CD4-positive, alpha-beta T cell treated with Interleukin-4 for 4 hours (primary cell): ENCODE results near the gene MS4A5.
"Not testable (repeated sequence)": the region's sequence is repeated elsewhere in the genome, so short reads cannot be mapped to it uniquely, and the experiment has no call there.

ENCODE experiments used
- DNase-seq: peaks from one replicate; pipeline ENCODE4 v3.0.0-alpha.2; 2020

The MS4A5 gene, protein sequence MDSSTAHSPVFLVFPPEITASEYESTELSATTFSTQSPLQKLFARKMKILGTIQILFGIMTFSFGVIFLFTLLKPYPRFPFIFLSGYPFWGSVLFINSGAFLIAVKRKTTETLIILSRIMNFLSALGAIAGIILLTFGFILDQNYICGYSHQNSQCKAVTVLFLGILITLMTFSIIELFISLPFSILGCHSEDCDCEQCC

DNA sequence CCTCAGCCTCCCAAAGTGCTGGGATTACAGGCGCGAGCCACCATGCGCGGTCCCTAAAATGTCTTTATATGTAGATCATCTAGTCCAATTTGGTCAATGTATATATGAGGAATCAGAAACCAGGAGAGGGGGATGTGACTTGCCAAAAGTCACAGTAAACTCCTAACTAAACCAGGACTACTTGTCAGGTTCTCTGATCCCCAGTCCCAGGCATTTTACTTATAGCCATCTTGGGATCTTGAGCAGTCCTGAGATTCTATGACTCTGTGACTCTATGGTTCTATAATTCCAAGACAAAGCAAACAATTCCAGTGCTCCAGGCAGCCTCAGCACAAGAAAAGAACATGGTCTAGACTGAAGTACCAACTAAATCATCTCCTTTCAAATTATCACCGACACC lies at the start of gene MS4A5:
MS4A5 (plus strand) TSS at position 301 of the 400 bp plus-strand sequence. CDS start 103 bp downstream, outside the sequence.
- DNase-seq = no peak

DNA sequence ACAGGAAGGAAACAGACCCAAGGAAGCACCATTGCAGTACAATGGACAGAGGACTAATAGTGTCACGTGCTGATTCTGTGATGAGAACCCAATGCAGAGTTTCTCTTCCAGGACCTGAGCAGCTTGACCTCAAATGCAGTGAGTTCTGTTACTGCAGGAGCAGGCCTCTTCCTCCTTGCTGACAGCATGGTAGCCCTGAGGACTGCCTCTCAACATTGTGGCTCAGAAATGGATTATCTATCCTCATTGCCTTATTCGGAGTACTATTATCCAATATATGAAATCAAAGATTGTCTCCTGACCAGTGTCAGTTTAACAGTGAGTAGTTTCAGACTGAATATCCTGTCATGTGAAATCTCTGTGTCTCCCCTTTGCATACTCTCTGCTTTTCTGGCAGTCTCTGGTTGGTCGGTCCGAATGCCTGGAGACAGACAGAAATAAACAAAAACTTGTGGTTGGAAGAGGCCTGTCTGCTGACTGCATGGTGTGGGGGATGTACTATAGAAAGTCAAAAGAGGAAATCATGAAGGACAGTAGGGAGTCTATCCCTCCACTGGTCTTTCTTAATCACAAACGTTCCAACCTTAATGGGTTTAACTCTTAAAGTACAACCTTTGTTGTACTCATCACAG lies 40.0 kb upstream of the MS4A5 start:
- no peak for DNase-seq

DNA sequence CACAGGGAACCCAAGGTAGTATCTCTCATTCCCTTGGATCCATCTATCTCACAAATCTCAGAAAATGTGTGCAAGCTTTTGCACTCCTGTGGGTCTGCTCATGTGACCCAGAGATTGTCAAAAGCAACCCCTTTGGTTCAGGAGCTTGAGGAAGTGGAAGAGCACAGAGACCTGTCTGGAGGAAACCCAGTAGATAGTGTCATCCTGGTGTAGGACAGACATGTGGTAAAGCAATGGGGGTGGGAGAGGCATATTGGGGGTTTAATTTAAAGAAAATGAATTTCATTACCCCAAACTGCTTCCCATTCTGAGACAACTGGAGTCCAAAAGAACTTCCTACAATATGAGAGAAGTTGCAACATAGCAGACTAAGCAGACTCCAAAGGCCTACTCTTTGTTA lies 39.0 kb upstream of the MS4A5 start:
- DNase-seq = no peak

DNA sequence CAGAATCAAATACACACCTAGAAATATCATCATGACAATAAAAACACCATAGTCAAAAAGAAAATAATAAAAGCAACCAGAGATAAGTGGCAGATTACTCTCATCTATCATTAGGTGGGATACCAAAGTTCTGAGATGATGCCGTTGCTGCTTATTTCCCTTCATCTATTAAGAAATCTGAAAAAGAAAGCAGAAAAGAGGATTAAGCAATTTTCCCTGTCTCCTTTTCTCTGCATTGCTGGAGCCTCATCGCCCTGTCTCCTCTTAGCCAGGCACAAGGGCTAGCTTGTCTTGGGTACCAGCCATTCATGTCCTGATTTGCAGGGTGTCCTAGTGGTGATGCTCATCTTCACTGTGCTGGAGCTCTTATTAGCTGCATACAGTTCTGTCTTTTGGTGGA lies 37.0 kb upstream of the MS4A5 start:
- no peak for DNase-seq

DNA sequence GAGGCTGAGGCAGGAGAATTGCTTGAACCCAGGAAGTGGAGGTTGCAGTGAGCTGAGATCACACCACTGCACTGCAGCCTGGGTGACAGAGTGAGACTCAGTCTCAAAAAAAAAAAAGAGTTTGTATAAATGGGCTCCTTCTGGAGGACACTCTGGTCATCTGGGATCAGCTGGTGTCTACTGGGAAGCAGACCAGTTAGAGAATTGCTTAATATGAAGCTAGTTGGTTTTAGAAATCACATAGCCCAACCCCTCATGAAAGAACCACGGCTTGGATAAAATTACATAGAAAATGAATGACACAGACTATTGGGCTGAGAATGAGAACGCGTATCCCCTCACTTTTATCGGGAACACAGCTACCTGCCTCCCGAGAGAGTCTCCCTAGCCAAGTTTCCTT lies 36.4 kb upstream of the MS4A5 start:
- no peak for DNase-seq

DNA sequence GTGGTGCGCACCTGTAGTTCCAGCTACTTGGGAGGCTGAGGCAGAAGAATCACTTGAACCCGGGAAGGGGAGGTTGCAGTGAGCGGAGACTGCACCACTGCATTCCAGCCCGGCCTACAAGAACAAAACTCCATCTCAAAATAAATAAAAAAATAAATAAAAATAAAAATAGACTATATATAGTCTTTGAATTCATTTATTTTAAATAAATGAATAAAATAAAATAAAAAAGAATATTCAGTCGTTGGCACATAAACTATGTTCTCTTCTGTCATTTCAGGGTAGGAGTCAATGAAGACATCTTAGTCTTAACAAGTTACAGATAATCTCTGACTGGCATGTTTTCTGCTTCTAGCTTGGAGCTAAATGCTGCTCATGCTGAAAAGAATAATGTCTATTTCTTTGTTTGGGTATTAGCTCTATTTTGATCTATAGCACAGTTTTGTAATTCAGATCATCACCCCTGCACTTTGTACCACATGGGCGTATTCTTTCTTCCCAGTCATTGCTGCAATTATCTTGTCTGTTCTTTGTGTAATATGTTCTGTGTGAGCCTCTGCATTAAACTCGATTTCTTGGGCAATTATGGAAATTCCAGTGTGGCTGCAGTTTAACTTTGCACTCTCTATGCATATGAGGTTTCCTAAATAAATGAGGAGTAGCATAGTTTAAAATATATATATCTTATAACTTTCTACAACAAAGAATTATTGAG lies 34.5 kb upstream of the MS4A5 start:
- no peak for DNase-seq

DNA sequence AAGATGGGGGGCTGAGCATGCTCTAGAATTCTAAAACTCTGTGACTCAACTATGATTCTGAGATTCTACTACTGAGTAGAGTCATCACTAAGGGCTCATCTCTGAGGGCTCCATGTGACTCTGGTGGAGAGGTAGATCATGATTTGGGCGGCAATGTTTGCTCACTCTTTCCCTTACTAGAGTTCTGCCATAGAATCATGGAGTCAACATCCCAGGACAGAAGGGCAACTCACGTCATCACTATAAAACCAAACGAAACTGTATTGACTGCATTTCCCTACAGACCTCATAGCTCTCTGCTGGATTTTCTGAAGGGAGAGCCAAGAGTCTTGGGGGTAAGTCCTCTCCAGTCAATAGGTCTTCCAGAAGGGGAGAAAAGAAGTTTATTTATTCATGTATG lies 33.0 kb upstream of the MS4A5 start, which contains the start of gene MS4A14:
MS4A14 (plus strand) TSS at position 78 of the 400 bp plus-strand sequence; CDS start at position 198, 120 bp downstream.
- no peak for DNase-seq

DNA sequence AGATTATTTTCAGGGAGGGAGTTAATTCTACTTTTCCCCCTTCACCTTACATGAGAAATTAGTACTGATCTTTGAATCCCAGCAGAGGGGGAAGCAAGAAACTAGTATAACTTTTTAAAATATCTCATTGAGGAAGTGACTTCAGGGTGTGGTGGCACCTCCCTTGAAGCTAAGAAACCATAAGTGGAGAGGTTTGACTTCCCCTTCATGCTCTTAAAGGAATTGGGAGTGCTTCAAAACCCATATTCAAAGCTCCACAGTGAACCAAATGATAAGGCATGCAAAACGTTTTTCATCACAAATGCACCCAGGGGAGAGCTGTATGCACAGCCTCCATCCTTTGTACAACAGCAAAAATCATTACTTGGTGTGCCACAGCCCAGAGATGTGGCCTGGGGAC lies 32.6 kb upstream of the MS4A5 start:
- peak; percentile 32 for DNase-seq

DNA sequence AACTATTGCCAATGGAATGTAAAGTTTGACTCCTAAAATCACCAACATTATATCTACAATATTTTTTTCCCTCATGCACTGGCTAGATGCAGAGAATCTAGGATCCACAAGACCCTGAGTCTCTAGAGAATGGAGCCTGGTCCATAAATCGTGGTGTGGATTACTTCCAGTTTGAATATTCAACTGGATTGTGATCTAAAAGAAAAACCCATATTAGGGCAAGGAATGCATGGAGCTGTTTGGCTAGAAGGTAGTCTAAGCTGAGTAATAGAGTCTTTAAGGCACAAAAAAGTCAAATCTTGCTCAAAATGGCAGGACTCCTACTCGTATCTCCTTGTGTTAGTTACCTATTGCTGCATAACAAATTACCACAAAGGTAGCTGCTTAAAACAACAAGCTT lies 9.4 kb upstream of the MS4A5 start:
- DNase-seq = no peak

DNA sequence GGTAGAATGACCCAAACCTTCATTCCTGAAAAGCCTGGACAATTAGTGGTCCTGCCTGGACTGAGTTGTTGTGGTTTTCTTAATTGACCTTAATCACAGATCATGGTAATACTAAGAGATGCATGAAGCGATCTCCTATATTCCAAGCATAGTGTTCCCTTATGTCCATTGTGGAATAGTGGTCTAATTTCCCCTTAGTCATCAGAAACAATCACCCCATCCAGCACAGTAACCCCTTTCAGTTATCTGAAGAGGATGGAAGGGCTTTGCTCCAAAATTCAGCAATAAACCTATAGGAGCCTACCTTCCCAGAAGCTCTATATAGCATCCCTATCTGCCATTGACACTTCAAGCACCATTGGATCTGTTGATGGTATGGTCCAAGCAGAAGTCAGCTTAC lies 6.8 kb upstream of the MS4A5 start:
- no peak for DNase-seq

DNA sequence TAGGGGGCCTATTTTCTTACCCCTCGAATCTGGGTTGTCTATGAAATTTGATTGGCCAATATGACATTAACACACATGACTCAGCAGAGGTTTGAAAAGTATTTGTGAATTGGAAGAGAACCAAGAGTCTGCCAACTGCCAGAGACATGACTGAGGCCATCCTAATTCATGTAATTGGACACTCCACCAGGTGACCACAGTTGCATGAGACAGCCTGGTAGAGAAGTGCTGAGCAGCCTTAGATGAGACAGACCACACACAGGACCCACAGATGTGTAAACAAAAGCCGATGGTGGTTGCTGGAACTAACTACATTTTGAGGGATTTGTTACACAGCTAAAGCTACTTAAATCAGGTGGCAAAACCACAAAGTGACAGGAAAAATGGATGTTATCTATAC lies 855 bp upstream of the MS4A5 start:
- DNase-seq = no peak

DNA sequence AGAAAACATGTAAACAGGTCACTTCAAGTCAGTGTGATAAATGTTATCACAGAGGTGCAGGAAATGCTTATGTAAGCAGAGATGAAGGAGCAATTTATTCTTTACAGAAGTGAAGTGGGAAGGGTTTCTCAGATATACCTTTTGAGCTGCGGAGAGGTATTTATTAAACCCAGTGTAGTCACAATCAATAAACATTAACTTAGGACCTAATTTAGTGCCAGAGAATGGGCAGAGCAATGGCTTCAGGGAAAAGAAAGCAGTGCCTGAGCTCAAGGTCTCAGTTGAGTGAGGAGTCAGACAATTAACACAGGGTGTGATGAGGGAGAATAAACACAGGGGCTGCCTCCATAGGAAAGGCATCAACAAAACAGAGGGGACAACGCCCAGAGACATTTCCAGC lies 1.9 kb downstream of the MS4A5 start:
- DNase-seq = no peak

DNA sequence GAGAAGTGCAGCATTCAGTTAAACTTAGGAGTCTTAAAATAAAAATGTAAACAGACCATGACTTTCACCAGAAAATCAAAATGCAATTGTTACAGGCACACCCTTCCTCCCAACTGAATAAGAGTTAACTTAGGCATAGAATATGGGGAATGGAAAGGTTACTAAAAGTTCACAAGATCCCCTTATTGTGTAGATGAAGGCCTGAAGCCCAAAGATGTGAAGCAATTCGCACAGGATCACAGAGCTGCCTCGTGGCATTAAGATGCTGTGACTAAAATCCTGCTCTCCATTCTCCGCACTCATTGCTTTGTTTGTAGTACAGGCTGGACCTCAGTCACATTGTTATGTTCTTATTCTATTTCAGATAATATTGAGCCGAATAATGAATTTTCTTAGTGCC lies 4.0 kb downstream of the MS4A5 start:
- no peak for DNase-seq

DNA sequence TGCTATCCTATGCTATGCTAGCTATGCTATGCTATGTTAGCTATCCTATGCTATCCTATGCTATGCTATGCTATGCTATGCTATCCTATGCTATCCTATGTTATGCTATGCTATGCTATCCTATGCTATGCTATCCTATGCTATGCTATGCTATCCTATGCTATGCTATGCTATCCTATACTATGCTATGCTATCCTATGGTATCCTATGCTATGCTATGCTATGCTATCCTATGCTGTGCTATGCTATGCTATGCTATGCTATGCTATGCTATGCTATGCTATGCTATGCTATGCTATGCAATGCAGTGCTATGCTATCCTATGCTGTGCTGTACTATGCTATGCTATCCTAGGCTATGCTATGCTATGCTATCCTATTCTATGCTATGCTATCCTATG lies 17.7 kb downstream of the MS4A5 start:
- no peak for DNase-seq

DNA sequence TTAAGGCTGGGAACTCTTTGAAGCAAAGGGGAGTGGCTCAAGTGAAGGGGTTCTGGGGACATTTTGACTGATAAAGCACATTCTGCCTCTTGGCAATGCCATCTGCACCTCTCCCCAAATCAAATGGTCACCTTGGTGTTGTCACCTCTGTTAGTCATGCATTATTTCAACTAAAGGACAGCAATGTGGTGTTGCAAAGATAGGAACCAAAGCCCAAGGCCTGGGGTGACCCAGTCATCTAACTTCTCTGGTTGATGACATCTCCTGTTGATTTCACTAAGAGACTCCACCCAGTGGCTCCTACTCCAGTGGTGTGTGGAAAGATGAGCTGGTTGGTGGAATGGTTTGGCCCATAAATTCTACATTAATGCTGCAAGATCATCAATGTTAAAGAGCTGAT lies 18.5 kb downstream of the MS4A5 start:
- no peak for DNase-seq

DNA sequence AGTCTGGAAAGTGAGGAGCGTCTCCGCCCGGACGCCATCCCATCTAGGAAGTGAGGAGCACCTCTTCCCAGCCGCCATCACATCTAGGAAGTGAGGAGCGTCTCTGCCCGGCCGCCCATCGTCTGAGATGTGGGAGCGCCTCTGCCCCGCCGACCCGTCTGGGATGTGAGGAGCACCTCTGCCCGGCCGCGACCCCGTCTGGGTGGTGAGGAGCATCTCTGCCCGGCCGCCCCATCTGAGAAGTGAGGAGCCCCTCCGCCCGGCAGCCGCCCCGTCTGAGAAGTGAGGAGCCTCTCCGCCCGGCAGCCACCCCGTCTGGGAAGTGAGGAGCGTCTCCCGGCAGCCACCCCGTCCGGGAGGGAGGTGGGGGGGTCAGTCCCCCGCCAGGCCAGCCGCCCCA lies 21.8 kb downstream of the MS4A5 start:
- DNase-seq = not testable (repeated sequence)

DNA sequence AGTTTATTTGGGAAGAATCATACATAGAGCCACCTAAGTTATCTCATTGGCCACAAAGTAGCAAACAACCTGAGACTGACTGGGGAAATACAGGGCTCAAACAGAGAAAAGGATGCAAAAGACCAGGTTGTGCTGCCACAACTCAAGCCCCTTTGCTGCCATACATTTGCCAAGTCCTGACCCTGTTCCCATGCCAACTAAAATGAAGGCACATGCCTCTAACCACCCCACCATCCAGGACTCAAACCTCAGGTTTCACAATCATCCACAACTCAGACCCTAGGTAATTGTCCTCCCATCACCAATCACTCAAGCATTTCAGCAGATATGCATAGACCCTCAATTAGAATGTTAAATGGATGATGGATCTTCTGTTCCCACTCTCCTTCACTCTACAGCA lies 24.8 kb downstream of the MS4A5 start:
- DNase-seq = no peak

DNA sequence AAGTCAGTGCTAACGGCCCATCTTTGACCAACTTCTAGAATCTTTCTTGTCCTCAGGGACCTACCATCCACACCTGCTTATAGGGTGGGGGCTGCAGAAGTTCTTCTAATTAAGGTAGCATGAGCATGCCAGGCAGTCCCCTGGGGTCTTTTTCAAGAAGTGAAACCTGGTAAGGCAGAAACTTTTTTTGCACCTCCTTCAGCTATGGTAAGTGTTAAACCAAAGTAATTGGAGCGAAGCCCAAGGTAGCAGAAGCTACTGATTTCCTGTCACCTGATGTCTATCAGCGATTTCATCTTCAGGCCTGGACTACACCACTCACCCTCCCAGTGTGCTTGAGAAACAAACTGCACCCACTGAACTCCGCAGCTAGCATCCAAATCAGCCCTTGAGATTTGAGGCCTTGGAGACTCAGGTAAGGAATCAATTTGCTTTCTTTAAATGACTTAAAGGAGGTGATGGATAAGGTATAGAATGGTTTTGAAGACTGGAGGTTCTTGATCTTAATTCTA lies 26.2 kb downstream of the MS4A5 start, which contains the start of gene MS4A1:
MS4A1 (plus strand) TSS at position 317 of the 512 bp plus-strand sequence. CDS start 6,528 bp downstream, outside the sequence.
- DNase-seq = peak; percentile 29

DNA sequence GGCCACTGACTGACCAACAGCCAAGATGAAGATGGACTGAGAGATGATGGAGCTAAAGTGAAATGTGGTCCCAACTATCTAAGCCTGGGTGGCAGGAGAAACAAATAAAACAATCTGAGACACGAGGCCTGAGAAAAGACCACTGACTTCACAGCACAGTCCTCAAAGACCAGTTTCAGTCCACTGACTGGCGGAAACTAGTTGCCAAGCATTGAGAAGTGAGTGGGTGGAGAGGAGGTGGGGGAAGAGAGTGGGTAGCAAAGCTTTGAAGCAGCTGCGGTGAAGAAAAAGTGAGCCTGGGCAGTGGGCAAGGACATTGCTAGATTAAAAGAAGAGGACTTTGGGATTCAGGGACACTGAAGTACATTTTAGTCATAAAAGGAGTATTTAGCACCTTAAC lies 28.2 kb downstream of the MS4A5 start:
- no peak for DNase-seq

DNA sequence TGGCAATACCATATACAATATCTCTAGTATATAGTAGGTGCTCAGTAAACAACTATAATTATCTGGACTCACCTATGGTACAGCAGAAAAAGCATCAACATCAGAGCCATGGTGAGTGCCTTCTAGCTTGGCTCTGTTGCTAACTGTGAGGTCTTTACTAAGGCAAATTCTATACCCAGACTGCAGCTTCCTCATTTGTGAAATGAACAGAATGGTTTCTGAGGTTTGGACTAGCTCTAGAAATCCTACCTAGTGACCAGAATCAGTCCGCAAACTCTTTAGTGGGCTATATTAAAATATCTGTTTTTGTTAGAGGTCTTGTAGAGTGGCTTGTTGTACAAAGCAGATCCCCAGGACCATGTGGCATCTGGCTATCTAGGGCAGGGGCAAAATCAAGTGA lies 30.0 kb downstream of the MS4A5 start:
- DNase-seq = no peak

DNA sequence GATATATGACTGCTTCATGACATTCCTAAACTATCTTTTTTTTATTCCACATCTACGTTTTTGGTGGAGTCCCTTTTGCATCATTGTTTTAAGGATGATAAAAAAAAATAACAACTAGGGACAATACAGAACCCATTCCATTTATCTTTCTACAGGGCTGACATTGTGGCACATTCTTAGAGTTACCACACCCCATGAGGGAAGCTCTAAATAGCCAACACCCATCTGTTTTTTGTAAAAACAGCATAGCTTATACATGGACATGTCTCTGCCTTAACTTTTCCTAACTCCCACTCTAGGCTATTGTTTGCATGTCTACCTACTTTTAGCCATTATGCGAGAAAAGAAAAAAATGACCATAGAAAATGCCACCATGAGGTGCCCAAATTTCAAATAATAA lies 39.5 kb downstream of the MS4A5 start:
- no peak for DNase-seq

DNA sequence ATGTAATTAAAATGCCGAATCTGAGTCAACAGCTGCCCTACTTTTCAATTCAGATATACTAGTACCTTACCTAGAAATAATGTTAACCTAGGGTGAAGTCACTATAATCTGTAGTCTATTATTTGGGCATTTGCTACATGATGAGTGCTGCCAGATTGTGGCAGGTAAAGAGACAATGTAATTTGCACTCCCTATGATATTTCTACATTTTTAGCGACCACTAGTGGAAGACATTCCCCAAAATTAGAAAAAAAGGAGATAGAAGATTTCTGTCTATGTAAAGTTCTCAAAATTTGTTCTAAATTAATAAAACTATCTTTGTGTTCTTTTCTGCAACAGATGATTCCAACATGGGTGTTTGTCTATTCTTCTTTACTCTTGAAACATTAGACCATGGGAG lies 40.4 kb downstream of the MS4A5 start:
- DNase-seq = no peak

DNA sequence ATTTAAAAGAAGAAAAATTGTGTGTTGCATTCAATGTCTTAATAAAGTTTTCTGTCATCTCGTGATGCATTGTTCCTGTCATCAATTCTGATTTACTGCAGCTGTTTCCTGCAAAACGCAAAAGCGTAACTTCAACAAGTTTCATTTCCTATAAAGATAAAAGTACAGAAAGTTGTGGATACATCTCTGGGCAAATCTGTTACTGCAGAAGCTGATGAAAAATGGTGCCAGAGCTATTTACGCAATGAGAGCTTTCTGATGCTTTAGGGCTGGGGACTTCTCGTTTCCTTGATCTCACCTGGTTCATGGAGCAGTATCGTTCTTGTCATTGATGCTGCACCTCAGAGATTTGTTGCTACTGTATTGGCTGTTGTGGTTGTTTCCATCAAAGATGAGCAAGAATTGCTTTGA lies 47.7 kb downstream of the MS4A5 start:
- DNase-seq = no peak

DNA sequence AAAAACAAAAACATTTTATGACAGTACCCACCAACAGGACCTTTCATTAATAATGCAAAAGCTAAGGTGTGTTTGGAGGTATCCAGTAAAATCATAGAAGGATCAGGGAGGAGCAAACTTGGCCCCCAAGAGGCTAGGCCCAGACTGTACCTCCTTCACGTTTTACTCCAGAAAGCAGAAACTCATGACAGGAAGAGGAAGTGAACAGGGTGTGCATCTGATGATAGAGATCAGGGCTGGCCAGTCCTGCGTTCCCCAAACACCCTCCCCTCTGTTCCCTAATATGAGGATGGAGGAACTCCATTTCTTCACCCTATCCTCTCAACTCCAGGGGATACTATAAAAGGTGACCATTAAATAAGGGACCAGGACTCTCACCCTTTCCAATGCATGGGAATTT lies 53.0 kb downstream of the MS4A5 start:
- DNase-seq = no peak
